Mammary epithelial cell (primary cell): ENCODE measurements around the gene CROCC2.

Source experiments
- EZH2 ChIP-seq: IDR thresholded peaks from 2 replicates; pipeline ENCODE4 v1.6.1; 2012; ENCODE audit warnings: low read length, inconsistent platforms, borderline replicate concordance
- TF ChIP-seq, protein P1 (sequence below), 2 donors: IDR thresholded peaks in 1 of 2; conservative IDR thresholded peaks in 1 of 2; 2 replicates each; pipeline ENCODE4 v1.5.1; 2011 to 2012; ENCODE audit warnings: inconsistent platforms in 2 of 2, low read length in 2 of 2, mild to moderate bottlenecking in 2 of 2, control low read depth in 1 of 2, low read depth in 1 of 2; ENCODE audit not compliant: insufficient read depth in 1 of 2; ENCODE audit errors: extremely low read depth in 1 of 2

DNA sequence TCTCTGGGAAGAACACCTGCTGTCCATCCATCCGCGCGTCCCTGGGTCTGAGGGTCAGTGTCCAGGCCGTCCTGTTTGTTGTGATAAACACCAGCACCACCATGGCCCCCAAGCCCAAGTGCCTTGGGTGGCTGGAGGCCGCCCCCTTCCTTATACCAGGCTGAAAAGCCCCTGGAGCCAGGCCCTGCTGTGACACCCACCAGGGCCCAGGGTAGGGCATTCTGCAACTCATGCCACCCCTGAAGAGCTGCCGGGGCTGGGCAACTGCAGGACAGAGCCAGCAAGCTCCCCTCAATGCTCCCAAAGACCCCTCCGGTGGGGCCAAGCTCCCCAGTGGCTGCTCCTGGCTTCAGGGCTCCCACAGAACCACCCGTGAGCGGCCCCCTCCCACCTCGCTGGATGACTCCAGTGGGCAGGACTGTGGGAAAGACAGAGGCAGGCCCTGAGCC is 60.3 kb downstream of the CROCC2 start:
- TF ChIP-seq, protein P1, sequence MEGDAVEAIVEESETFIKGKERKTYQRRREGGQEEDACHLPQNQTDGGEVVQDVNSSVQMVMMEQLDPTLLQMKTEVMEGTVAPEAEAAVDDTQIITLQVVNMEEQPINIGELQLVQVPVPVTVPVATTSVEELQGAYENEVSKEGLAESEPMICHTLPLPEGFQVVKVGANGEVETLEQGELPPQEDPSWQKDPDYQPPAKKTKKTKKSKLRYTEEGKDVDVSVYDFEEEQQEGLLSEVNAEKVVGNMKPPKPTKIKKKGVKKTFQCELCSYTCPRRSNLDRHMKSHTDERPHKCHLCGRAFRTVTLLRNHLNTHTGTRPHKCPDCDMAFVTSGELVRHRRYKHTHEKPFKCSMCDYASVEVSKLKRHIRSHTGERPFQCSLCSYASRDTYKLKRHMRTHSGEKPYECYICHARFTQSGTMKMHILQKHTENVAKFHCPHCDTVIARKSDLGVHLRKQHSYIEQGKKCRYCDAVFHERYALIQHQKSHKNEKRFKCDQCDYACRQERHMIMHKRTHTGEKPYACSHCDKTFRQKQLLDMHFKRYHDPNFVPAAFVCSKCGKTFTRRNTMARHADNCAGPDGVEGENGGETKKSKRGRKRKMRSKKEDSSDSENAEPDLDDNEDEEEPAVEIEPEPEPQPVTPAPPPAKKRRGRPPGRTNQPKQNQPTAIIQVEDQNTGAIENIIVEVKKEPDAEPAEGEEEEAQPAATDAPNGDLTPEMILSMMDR (conservative IDR thresholded peaks at IDR 0.05 in 1 of 2, IDR thresholded peaks at IDR 0.05 in 1 of 2; ENCODE audit: extremely low read depth in 1 of 2, insufficient read depth in 1 of 2, low read depth in 1 of 2, low read length in 2 of 2): no peak
- no peak for TF ChIP-seq EZH2
